ENCODE results near the gene ANKRD11.

DNA sequence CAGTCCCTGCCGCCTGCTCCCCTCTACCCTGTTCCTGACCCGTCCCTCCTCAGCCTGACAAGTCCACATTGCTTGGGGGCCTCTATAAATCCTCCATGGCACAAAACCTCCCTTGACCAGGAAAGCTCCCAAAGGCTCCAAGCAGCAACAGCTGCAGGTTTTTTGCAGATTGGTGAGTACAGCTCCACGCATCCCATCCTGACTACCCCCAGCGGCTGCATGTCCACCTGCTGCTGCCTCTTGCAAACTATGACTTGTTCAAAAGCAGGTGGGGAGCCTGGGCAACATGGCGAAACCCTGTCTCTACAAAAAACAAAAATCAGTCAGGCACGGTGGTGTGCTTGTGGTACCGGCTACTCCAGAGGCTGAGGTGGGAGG is 122.8 kb downstream of the ANKRD11 start:
- TF ChIP-seq, protein P1, sequence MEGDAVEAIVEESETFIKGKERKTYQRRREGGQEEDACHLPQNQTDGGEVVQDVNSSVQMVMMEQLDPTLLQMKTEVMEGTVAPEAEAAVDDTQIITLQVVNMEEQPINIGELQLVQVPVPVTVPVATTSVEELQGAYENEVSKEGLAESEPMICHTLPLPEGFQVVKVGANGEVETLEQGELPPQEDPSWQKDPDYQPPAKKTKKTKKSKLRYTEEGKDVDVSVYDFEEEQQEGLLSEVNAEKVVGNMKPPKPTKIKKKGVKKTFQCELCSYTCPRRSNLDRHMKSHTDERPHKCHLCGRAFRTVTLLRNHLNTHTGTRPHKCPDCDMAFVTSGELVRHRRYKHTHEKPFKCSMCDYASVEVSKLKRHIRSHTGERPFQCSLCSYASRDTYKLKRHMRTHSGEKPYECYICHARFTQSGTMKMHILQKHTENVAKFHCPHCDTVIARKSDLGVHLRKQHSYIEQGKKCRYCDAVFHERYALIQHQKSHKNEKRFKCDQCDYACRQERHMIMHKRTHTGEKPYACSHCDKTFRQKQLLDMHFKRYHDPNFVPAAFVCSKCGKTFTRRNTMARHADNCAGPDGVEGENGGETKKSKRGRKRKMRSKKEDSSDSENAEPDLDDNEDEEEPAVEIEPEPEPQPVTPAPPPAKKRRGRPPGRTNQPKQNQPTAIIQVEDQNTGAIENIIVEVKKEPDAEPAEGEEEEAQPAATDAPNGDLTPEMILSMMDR (optimal IDR thresholded peaks at IDR 0.05 in 1 of 3, IDR thresholded peaks at IDR 0.05 in 1 of 3, conservative IDR thresholded peaks at IDR 0.05 in 1 of 3; ENCODE audit: extremely low read depth in 1 of 3, insufficient read depth in 2 of 3, low read length in 3 of 3), result no peak
- no peak for TF ChIP-seq EZH2 (IDR thresholded peaks at IDR 0.05; ENCODE audit: low read length)
